GM21528 (cell line): ENCODE measurements around the gene TRUB1.
"Not testable (repeated sequence)": the region's sequence is repeated elsewhere in the genome, so short reads cannot be mapped to it uniquely, and the experiment has no call there.

Source experiments
- ATAC-seq: cut with Tn5 transposase; IDR thresholded peaks from one replicate; pipeline ENCODE4 v1.9.1; 2021; ENCODE audit warnings: mild to moderate bottlenecking, moderate library complexity; ENCODE audit not compliant: unreplicated experiment, low FRiP score

TRUB1 gene

GRCh38 chr10:114937962-114938855, at the start of gene TRUB1:
Gene TRUB1, plus strand, starts transcription at chr10:114938195. Its CDS starts 59 bp downstream, at chr10:114938254.
- ATAC-seq = peak; percentile 100

GRCh38 chr10:114893251-114893650, 44.7 kb upstream of the TRUB1 start:
- no peak for ATAC-seq

GRCh38 chr10:114894911-114895310, 43.1 kb upstream of the TRUB1 start:
- no peak for ATAC-seq

- ATAC-seq = not testable (repeated sequence)
These were observed 41.0 kb upstream of the TRUB1 start for GRCh38 chr10:114897011-114897410.

- no peak for ATAC-seq
These were observed 40.4 kb upstream of the TRUB1 start for GRCh38 chr10:114897593-114897992.

- ATAC-seq = no peak
These were observed 38.0 kb upstream of the TRUB1 start for GRCh38 chr10:114899982-114900381.

GRCh38 chr10:114900658-114901057, 37.3 kb upstream of the TRUB1 start:
- ATAC-seq = no peak

- ATAC-seq = no peak
These were observed 35.8 kb upstream of the TRUB1 start for GRCh38 chr10:114902151-114902550.

GRCh38 chr10:114905450-114905849, 32.5 kb upstream of the TRUB1 start:
- no peak for ATAC-seq

GRCh38 chr10:114906981-114907380, 31.0 kb upstream of the TRUB1 start:
- ATAC-seq = no peak

GRCh38 chr10:114908896-114909295, 29.1 kb upstream of the TRUB1 start:
- ATAC-seq = no peak

- ATAC-seq = peak; percentile 68
These were observed 26.8 kb upstream of the TRUB1 start for GRCh38 chr10:114911052-114911711.

- no peak for ATAC-seq
These were observed 26.1 kb upstream of the TRUB1 start for GRCh38 chr10:114911801-114912469.

GRCh38 chr10:114912470-114912859, 25.5 kb upstream of the TRUB1 start:
- ATAC-seq = no peak

- ATAC-seq = no peak
These were observed 23.4 kb upstream of the TRUB1 start for GRCh38 chr10:114914560-114914959.

GRCh38 chr10:114915294-114915693, 22.7 kb upstream of the TRUB1 start:
- no peak for ATAC-seq

- no peak for ATAC-seq
These were observed 21.3 kb upstream of the TRUB1 start for GRCh38 chr10:114916653-114917052.

GRCh38 chr10:114917459-114917858, 20.5 kb upstream of the TRUB1 start:
- ATAC-seq = no peak

- no peak for ATAC-seq
These were observed 19.9 kb upstream of the TRUB1 start for GRCh38 chr10:114917927-114918672.

- ATAC-seq = no peak
These were observed 17.5 kb upstream of the TRUB1 start for GRCh38 chr10:114920459-114920858.

GRCh38 chr10:114922003-114922402, 16.0 kb upstream of the TRUB1 start:
- ATAC-seq = no peak
